Activated effector memory CD4-positive, alpha-beta T cell treated with Interleukin-2 at 50 U/mL for 16 hours (primary cell): ENCODE results near the gene ASIP.
"Not testable (repeated sequence)": the region's sequence is repeated elsewhere in the genome, so short reads cannot be mapped to it uniquely, and the experiment has no call there.

Source experiments
- DNase-seq: peaks from one replicate; pipeline ENCODE4 v3.0.0-alpha.2; 2020

The ASIP gene

GRCh38 chr20:34243377-34243776, 2.2 kb downstream of the ASIP start:
- no peak for DNase-seq

DNA sequence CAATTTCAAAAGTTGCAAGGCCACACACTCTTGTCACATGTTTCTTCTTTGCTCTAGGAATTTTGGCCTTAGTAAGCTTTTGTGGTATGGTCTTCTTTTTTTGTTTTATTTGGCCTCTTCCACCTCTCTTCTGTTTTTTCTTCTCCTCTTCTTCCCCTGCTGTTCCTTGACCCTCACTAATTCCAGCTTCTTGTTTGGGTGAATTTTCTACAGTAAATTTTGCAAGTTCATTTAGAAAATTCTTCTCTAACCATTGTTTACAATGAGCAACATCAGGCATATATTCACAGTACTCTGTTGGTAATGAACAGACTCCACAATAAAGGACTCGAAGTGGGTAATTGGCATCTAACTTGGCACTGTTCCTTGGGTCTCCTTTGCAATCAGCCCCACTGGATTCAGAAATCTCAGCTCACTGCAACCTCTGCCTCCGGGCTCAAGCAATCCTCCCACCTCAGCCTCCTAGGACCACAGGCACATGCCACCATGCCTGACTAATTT, 5.0 kb downstream of the ASIP start:
- DNase-seq, result no peak

DNA sequence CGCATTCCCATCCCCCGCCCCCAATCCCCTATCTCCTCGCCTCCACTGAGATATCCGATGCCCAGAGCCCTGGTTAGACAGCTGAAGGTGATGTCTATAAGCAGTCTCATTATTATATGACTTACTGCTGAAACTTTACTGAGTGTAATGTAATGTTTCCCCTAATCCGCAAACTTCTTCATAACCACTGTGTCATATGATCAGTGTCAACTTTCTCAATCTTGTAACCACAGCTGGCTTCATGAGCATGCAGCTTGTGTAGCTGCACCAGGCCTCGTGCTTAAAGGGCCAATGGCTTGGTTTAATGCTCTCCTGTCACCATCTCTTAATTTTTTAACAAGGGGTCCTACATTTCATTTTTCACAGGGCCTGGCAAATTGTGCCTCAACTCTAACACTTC, 8.1 kb downstream of the ASIP start:
- no peak for DNase-seq

DNA sequence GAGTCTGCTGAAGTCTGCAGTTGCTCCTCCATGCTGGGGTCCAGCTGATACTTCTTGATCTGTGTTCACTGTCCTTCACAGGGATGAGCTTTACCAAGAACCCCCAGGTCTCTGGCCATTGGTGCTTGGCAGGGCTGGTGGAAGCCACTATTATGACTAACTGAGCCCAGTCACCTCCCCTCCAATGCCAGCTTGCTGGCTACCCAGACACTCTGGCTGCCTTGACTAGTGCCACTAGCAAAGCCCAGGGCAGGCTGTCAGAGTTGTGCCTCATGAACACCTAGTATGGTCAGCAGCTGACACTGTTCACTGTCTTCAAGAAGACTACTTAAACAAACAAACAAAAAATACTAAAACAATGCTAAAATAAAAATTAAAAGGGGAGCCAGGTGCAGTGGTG, 8.8 kb downstream of the ASIP start:
- DNase-seq, result no peak

DNA sequence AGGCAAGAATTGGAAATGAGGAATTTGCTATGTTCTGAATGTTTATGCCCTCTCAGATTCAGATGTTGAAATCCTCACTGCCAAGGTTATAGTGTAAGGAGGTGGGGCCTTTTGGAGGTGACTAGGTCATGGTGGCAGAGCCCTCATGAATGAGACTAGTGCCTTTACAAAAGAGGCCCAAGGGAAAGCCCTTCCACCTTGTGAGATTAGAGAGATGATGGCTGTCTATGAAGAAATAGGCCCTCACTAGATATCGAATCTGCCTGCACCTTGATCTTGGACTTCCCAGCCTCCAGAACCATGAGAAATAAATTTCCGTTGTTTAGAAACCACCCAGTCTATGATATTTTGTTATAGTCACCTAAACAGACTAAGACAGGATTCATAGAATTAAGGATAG, 10.4 kb downstream of the ASIP start:
- no peak for DNase-seq

GRCh38 chr20:34252431-34253086, 11.3 kb downstream of the ASIP start:
- not testable (repeated sequence) for DNase-seq

DNA sequence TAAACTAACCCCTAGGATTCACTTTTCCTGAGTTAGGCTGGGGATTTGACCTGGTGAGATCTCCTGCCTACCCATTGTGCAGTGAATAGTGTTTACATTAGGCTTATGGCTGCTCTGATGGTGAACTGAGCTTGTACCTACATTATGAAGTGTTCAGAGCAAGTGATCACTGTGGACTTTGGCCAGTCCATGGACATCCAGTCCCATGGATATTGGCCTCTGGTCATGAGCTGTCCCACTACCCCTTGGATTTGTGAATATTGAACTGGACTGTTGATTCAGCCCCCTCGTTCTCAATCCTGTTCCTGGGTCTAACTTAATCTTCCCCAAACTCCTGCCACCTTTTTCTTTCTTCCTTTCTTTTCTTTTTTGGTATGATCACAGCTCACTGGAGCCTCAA, 13.8 kb downstream of the ASIP start:
- DNase-seq, result no peak

- no peak for DNase-seq
These were observed 15.5 kb downstream of the ASIP start for GRCh38 chr20:34256629-34257124.

GRCh38 chr20:34260208-34260942, 19.2 kb downstream of the ASIP start:
- no peak for DNase-seq

DNA sequence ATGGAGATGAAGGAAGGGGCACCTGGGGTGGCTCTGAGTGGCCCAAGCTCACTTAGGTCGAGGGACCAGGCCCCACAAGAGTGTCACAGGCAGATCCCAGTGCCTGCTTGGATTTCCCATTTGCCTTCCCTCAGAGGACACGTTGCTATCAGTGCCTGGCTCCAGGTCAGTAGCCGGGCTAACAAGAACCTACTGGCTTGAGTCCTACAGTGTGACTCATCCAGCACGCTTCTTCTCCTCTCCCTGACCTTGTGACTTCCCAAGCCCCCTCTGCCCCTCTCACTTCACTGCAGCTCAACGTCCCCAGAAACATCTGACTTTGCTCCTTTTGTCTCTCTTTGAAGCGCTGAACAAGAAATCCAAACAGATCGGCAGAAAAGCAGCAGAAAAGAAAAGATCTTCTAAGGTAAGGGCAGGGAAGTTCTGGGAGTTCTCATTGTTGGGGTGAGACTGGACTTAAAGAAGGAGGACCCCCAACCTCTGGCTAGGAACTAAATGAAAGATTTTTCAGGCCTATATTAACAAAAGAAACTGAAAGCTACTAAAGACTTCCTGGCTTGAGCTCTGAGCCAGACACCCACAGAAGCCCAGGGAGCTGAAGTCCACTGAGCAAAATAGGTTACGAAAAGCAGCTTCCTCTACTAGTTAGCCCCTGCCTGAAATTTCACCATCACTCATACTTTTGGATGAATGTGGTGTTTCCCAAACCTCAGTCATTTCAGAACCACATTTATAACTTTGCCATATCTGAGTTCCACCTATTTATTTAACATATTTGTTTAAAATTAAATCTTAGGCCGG, 21.5 kb downstream of the ASIP start:
- no peak for DNase-seq

- not testable (repeated sequence) for DNase-seq
These were observed 22.2 kb downstream of the ASIP start for GRCh38 chr20:34263468-34263867.

- DNase-seq, result no peak
These were observed 22.9 kb downstream of the ASIP start for GRCh38 chr20:34264141-34264540.

- DNase-seq, result no peak
These were observed 26.9 kb downstream of the ASIP start for GRCh38 chr20:34268145-34268544.

DNA sequence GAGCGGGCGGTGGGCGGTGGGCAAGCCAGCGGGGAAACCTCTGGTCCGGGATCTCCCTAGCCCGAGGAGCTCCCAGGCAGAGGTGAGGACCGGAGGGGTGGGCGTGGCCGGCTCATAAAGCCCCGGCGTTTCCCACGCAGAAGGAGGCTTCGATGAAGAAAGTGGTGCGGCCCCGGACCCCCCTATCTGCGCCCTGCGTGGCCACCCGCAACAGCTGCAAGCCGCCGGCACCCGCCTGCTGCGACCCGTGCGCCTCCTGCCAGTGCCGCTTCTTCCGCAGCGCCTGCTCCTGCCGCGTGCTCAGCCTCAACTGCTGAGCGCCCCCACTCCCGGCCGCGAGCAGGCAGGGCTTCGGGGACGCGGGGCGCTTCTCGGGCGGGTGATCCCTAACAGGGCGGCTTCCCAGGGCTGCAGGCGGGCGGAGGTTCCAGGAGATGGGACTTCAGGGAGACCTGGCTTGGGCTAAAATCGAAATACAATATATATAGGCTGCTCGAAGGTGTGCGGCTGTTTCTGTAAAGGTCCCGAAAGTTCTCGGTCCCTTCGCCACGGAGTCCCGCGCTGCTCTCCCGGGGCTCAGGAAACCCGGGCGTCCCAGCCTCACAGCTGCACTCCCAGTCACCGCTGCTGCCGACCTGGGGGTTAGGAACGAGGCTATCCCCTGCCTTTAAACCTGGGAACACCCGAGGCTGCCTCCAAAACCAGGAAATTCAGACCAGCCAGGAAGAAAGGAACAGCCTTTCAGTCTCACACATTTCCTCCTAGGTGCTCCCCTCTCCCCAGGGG, 27.8 kb downstream of the ASIP start:
- DNase-seq, result peak; percentile 3

DNA sequence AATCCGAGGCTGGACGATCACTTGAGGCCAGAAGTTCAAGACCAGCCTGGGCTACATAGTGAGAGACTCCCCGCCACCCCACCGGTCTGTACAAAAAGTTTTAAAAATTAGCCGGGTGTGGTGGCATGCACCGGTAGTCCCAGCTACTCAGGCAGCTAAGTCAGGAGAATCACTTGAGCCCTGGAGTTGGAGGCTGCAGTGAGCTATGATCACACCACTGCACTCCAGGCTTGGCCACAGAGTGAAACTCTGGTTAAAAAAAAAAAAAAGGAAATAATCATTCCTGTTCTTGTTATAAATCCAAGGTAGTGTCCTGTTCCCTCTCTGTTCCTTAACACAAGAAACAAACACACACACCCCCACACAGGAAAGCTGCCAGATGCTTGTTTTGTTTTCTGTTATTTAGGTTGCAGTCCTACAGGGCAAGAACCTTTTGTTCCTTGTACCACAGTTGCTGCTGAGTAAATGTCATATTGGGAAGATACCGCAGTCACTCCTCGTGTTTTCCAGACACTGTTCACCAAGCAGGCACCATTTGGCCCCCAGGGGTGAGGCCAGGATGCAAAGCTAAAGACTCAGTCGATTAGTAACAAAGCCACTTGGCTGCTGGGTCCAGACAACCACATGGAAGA, 28.9 kb downstream of the ASIP start:
- DNase-seq, result no peak

DNA sequence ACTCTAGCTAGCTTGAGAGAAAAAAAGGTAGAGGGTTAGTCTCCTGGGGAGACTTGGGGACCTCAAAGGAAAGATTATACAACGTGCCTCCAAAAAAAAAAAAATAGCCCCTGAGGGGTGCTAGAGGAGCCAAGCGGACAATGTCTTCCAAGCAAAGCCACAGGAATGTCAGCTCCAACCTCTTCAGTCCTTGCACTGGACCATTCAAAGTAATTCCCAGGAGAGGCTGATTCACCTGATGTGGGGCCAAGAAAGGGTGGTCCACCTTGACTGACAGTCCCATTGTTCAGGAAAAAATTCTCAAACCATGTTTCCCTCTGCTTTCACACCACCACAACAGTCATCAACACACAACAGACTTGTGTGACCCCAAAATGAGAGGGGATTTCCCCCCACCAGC, 30.7 kb downstream of the ASIP start:
- DNase-seq, result no peak

DNA sequence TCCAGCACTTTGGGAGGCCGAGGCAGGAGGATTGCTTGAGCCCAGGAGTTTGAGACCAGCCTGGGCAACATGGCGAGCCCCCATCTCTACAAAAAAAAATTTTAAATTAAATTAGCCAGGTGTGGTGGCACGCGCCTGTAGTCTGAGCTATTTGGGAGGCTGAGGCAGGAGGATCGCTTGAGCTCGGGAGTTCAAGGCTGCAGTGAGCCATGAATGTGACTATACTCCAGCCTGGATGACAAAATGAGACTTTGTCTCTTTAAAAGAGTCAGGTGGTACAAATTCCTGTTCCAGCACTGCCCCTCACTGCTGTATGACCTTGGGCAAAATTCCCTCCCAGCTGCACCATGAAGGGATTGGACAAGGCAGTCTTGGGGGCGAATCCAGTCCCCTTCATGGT, 33.5 kb downstream of the ASIP start:
- DNase-seq, result no peak

DNA sequence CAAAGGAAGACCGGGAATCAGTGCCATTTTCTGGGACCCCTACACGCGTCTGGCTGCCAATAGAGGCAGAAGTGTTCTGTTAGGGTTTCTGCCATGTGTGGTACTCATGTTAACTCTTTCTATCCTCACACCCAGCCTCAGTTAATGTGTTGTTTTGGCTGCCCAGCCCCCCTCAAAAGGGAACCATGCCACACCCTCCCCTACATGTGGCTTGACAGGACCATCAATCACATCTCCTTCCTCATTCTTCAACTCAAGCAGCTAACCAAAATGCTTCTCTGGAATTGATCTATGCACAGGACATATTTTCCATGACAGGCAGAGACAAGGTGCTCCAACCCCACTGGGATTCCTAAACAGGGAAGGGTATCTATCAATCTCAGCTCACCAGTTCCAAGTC, 40.0 kb downstream of the ASIP start:
- no peak for DNase-seq

- no peak for DNase-seq
These were observed 40.8 kb downstream of the ASIP start for GRCh38 chr20:34282041-34282440.

DNA sequence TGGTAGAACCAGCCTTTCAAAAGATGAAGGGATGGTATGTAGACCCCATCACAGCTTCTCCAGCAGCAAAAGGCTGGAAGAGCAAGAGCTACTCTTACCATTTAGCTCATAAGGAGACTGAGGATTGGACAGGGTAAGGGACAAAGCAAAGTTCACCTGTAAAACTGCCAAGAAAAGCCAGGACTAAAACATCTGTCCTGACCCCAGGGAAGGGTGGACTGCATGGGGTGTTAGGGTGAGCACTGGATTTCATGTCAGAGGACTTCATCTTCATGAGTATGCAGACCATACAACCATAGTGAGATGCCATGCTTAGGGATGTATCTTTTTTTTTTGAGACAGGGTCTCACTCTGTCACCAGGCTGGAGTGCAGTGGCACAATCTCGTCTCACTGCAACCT, 42.6 kb downstream of the ASIP start:
- DNase-seq, result no peak

DNA sequence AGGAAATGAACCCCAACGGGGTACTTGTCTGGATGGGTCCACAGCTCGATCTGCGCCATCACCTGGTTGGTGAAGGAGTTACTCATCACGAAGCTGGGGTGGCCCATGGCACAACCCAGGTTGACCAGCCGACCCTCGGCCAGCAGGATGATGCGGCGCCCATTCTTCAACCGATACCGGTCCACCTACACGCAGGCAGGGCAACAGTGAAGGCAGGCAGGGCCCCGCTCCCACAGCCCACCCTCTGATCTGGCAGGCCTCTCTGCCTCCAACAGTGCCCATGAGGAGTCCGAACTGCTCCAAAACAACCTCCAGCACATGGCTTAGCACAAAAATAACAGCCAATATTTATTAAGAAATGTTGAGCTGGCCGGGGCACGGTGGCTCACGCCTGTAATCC, 44.2 kb downstream of the ASIP start:
- DNase-seq, result no peak

- DNase-seq, result not testable (repeated sequence)
These were observed 46.3 kb downstream of the ASIP start for GRCh38 chr20:34287500-34287899.
